ENCODE measurements around the gene ZNF181. TPM values are rescaled to one million over a fixed set of nuclear protein-coding genes. Genes with fewer than 3 reads are reported as not detected.

ZNF181 gene
- total and polyA plus RNA-seq, 4 donors = 8.9 to 15.2 (median 10.0) TPM

DNA sequence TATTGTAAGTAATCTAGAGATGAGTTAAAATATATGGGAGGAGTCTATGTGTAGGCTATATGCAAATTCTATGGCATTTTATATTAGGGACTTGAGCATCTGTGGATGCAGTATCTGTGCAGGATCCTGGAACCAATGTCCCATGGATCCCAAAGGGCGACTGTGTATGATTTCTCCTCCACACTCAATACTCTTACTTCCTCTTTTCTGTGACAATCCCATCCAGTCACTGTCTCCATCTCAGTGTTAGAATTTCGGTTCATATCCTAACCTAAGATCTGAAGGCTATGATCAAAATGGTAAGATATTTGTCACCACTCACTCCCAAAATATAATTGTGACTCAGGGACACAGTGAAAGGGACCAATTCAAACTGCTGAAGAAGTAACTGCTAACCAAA is 54.0 kb downstream of the ZNF181 start:
- H3K4me1 ChIP-seq (ENCODE audit: control insufficient read depth in 4 of 4, insufficient read depth in 4 of 4, low read length in 3 of 4) = no peaks in the 10 kb centered on the region
- no peak overlapping the region for H3K4me3 ChIP-seq (ENCODE audit: low read depth in 1 of 3, low read length in 3 of 3)
- DNase-seq (ENCODE audit: low spot score) = no peak
- no peaks in the 10 kb centered on the region for H3K27me3 ChIP-seq (ENCODE audit: control insufficient read depth in 4 of 4, insufficient read depth in 4 of 4, low read length in 3 of 4)
- no peak for TF ChIP-seq RAD21 (IDR thresholded peaks at IDR 0.05)
- TF ChIP-seq, protein P1, sequence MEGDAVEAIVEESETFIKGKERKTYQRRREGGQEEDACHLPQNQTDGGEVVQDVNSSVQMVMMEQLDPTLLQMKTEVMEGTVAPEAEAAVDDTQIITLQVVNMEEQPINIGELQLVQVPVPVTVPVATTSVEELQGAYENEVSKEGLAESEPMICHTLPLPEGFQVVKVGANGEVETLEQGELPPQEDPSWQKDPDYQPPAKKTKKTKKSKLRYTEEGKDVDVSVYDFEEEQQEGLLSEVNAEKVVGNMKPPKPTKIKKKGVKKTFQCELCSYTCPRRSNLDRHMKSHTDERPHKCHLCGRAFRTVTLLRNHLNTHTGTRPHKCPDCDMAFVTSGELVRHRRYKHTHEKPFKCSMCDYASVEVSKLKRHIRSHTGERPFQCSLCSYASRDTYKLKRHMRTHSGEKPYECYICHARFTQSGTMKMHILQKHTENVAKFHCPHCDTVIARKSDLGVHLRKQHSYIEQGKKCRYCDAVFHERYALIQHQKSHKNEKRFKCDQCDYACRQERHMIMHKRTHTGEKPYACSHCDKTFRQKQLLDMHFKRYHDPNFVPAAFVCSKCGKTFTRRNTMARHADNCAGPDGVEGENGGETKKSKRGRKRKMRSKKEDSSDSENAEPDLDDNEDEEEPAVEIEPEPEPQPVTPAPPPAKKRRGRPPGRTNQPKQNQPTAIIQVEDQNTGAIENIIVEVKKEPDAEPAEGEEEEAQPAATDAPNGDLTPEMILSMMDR (IDR thresholded peaks at IDR 0.05; ENCODE audit: low read depth, low read length, missing input control) = no peak
- no peak for TF ChIP-seq HNF4G (IDR thresholded peaks at IDR 0.05)
- TF ChIP-seq, protein P2, sequence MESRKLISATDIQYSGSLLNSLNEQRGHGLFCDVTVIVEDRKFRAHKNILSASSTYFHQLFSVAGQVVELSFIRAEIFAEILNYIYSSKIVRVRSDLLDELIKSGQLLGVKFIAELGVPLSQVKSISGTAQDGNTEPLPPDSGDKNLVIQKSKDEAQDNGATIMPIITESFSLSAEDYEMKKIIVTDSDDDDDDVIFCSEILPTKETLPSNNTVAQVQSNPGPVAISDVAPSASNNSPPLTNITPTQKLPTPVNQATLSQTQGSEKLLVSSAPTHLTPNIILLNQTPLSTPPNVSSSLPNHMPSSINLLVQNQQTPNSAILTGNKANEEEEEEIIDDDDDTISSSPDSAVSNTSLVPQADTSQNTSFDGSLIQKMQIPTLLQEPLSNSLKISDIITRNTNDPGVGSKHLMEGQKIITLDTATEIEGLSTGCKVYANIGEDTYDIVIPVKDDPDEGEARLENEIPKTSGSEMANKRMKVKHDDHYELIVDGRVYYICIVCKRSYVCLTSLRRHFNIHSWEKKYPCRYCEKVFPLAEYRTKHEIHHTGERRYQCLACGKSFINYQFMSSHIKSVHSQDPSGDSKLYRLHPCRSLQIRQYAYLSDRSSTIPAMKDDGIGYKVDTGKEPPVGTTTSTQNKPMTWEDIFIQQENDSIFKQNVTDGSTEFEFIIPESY (IDR thresholded peaks at IDR 0.05) = no peak
- TF ChIP-seq, protein P3, sequence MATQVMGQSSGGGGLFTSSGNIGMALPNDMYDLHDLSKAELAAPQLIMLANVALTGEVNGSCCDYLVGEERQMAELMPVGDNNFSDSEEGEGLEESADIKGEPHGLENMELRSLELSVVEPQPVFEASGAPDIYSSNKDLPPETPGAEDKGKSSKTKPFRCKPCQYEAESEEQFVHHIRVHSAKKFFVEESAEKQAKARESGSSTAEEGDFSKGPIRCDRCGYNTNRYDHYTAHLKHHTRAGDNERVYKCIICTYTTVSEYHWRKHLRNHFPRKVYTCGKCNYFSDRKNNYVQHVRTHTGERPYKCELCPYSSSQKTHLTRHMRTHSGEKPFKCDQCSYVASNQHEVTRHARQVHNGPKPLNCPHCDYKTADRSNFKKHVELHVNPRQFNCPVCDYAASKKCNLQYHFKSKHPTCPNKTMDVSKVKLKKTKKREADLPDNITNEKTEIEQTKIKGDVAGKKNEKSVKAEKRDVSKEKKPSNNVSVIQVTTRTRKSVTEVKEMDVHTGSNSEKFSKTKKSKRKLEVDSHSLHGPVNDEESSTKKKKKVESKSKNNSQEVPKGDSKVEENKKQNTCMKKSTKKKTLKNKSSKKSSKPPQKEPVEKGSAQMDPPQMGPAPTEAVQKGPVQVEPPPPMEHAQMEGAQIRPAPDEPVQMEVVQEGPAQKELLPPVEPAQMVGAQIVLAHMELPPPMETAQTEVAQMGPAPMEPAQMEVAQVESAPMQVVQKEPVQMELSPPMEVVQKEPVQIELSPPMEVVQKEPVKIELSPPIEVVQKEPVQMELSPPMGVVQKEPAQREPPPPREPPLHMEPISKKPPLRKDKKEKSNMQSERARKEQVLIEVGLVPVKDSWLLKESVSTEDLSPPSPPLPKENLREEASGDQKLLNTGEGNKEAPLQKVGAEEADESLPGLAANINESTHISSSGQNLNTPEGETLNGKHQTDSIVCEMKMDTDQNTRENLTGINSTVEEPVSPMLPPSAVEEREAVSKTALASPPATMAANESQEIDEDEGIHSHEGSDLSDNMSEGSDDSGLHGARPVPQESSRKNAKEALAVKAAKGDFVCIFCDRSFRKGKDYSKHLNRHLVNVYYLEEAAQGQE (IDR thresholded peaks at IDR 0.05) = no peak
- TF ChIP-seq HNF4A (conservative IDR thresholded peaks at IDR 0.05) = no peak
- no peak for TF ChIP-seq FOXA2 (IDR thresholded peaks at IDR 0.05)
- TF ChIP-seq EGR1 (IDR thresholded peaks at IDR 0.05; ENCODE audit: low read depth in 2 of 2) = no peak
- TF ChIP-seq, protein P4, sequence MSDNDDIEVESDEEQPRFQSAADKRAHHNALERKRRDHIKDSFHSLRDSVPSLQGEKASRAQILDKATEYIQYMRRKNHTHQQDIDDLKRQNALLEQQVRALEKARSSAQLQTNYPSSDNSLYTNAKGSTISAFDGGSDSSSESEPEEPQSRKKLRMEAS (IDR thresholded peaks at IDR 0.05) = no peak
- no peak for TF ChIP-seq FOXA1 (IDR thresholded peaks at IDR 0.05)
- no peak for TF ChIP-seq RXRA (IDR thresholded peaks at IDR 0.05)
- TF ChIP-seq NR2F2 (IDR thresholded peaks at IDR 0.05) = no peak
- no peak overlapping the region for H3K9ac ChIP-seq (ENCODE audit: low read depth in 1 of 2, low read length in 2 of 2)
- H3K36me3 ChIP-seq (ENCODE audit: control insufficient read depth in 4 of 4, insufficient read depth in 3 of 4, low read depth in 1 of 4, low read length in 3 of 4) = no peaks in the 10 kb centered on the region
- WGBS = 43% methylated on average over 2 of the region's 2 CpGs
- H3K27ac ChIP-seq (ENCODE audit: low read depth in 1 of 2, low read length in 2 of 2) = no peak overlapping the region
- H3K9me3 ChIP-seq (ENCODE audit: control insufficient read depth in 4 of 4, low read length in 3 of 4) = peaks cover 0 to 14% (median 9%) of the 10 kb centered on the region in 4 donors

DNA sequence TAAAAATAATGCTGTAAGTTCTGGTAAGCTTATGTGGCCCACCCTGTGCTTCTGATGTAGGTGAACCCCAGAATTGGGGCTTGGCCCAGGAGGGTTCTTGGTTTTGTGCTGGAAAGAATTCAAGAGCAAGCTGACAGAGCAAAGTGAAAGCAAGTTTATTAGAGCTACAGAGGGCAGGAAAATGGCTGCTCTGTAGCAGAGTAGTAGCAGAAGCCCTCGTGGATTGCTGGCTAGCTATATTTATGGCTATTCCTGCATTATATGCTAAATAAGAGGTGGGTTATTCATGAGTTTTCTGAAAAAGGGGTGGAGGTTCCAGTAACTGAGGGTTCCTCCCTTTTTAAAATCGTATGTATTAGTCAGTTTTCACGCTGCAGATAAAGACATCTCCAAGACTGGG is 59.5 kb downstream of the ZNF181 start:
- H3K4me1 ChIP-seq (ENCODE audit: control insufficient read depth in 4 of 4, insufficient read depth in 4 of 4, low read length in 3 of 4) = no peaks in the 10 kb centered on the region
- no peak overlapping the region for H3K4me3 ChIP-seq (ENCODE audit: low read depth in 1 of 3, low read length in 3 of 3)
- no peaks in the 10 kb centered on the region for H3K36me3 ChIP-seq (ENCODE audit: control insufficient read depth in 4 of 4, insufficient read depth in 3 of 4, low read depth in 1 of 4, low read length in 3 of 4)
- H3K27me3 ChIP-seq (ENCODE audit: control insufficient read depth in 4 of 4, insufficient read depth in 4 of 4, low read length in 3 of 4) = no peaks in the 10 kb centered on the region
- H3K9ac ChIP-seq (ENCODE audit: low read depth in 1 of 2, low read length in 2 of 2) = no peak overlapping the region
- WGBS = 69% methylated on average over 3 of the region's 3 CpGs
- no peak for DNase-seq (ENCODE audit: low spot score)
- no peak overlapping the region for H3K27ac ChIP-seq (ENCODE audit: low read depth in 1 of 2, low read length in 2 of 2)
- TF ChIP-seq EGR1 (IDR thresholded peaks at IDR 0.05; ENCODE audit: low read depth in 2 of 2) = no peak
- TF ChIP-seq, protein P4 (IDR thresholded peaks at IDR 0.05) = no peak
- no peak for TF ChIP-seq NR2F2 (IDR thresholded peaks at IDR 0.05)
- TF ChIP-seq SP1 (IDR thresholded peaks at IDR 0.05) = no peak
- TF ChIP-seq, protein P2 (IDR thresholded peaks at IDR 0.05) = no peak
- no peak for TF ChIP-seq GABPA (IDR thresholded peaks at IDR 0.05 in 1 of 2, conservative IDR thresholded peaks at IDR 0.05 in 1 of 2)
- TF ChIP-seq FOXA2 (IDR thresholded peaks at IDR 0.05) = no peak
- TF ChIP-seq HNF4A (conservative IDR thresholded peaks at IDR 0.05) = no peak
- TF ChIP-seq JUND (IDR thresholded peaks at IDR 0.05) = no peak
- no peak for TF ChIP-seq TAF1 (conservative IDR thresholded peaks at IDR 0.05)
- TF ChIP-seq HNF4G (IDR thresholded peaks at IDR 0.05) = no peak
- TF ChIP-seq, protein P5, sequence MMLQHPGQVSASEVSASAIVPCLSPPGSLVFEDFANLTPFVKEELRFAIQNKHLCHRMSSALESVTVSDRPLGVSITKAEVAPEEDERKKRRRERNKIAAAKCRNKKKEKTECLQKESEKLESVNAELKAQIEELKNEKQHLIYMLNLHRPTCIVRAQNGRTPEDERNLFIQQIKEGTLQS (IDR thresholded peaks at IDR 0.05) = no peak
- peaks cover 0 to 12% (median 5%) of the 10 kb centered on the region in 4 donors for H3K9me3 ChIP-seq (ENCODE audit: control insufficient read depth in 4 of 4, low read length in 3 of 4)

Measured in liver (tissue), 9 donors.